OCI-LY1 (cell line): ENCODE data around the gene PLA2G2E.

ENCODE experiments used
- H2AFZ ChIP-seq: fragments of 200-600 bp; sonication (generic), shearing (Covaris generic); 2 replicates; pipeline ENCODE4 v1.6.0; 2014; ENCODE audit warnings: antibody characterized with exemption, mild to moderate bottlenecking, low read length
- H3F3A ChIP-seq: fragments of 200-600 bp; sonication (generic), shearing (Covaris generic); 2 replicates; pipeline ENCODE4 v1.6.0; 2014; ENCODE audit warnings: mild to moderate bottlenecking, antibody characterized with exemption, low read length, moderate library complexity; ENCODE audit not compliant: insufficient read depth
- H3K27ac ChIP-seq: fragments of 200-600 bp; sonication (generic); 2 replicates; pipeline ENCODE4 v1.5.1; 2014; ENCODE audit warnings: low read length, mixed run types, mild to moderate bottlenecking, low read depth; ENCODE audit not compliant: poor library complexity, severe bottlenecking
- H3K27me3 ChIP-seq: fragments of 200-600 bp; sonication (generic); 2 replicates; pipeline ENCODE4 v1.6.0; 2014; ENCODE audit warnings: antibody characterized with exemption, mild to moderate bottlenecking, low read length, moderate library complexity; ENCODE audit not compliant: insufficient read depth
- H3K36me3 ChIP-seq: fragments of 200-600 bp; sonication (generic); 2 replicates; pipeline ENCODE4 v1.6.1; 2014; ENCODE audit warnings: mild to moderate bottlenecking, antibody characterized with exemption, low read length, moderate library complexity, mixed read lengths; ENCODE audit not compliant: insufficient read depth
- H3K4me1 ChIP-seq: fragments of 200-600 bp; sonication (generic); 2 replicates; pipeline ENCODE4 v1.5.1; 2014; ENCODE audit warnings: mild to moderate bottlenecking, low read length, moderate library complexity; ENCODE audit not compliant: insufficient read depth, severe bottlenecking
- H3K4me2 ChIP-seq: fragments of 200-600 bp; sonication (generic), shearing (Covaris generic); 2 replicates; pipeline ENCODE4 v1.6.1; 2014; ENCODE audit warnings: low read length
- H3K4me3 ChIP-seq: fragments of 200-600 bp; sonication (generic); 2 replicates; pipeline ENCODE4 v1.5.1; 2014; ENCODE audit warnings: low read length, low read depth, mild to moderate bottlenecking, mixed read lengths; ENCODE audit not compliant: poor library complexity, severe bottlenecking
- H3K79me2 ChIP-seq: fragments of 200-600 bp; shearing (Covaris generic); 2 replicates; pipeline ENCODE4 v1.6.1; 2016; ENCODE audit warnings: mixed run types, low read length, mixed read lengths; ENCODE audit not compliant: insufficient read depth
- H3K9ac ChIP-seq: fragments of 200-600 bp; sonication (generic), shearing (Covaris generic); 2 replicates; pipeline ENCODE4 v1.6.1; 2014; ENCODE audit warnings: mild to moderate bottlenecking, low read length, mixed read lengths
- H3K9me2 ChIP-seq: fragments of 200-600 bp; sonication (generic), shearing (Covaris generic); 2 replicates; pipeline ENCODE4 v1.6.1; 2014; ENCODE audit warnings: low read depth, mild to moderate bottlenecking, low read length, mixed read lengths
- H3K9me3 ChIP-seq: fragments of 200-600 bp; shearing (Covaris generic); 2 replicates; pipeline ENCODE4 v1.6.1; 2014; ENCODE audit warnings: low read length, mixed read lengths
- H4K20me1 ChIP-seq: fragments of 200-600 bp; sonication (generic), shearing (Covaris generic); 2 replicates; pipeline ENCODE4 v1.6.0; 2016; ENCODE audit warnings: mild to moderate bottlenecking, low read length; ENCODE audit not compliant: insufficient read depth
- EZH2 ChIP-seq: fragments of 200-600 bp; sonication (generic), shearing (Covaris generic); IDR thresholded peaks from 2 replicates; pipeline ENCODE4 v1.8.0; 2017; ENCODE audit warnings: borderline replicate concordance, mixed run types, mild to moderate bottlenecking, antibody characterized with exemption, low read length, moderate library complexity, mixed read lengths
- TF ChIP-seq, protein P1 (sequence below): fragments of 200-600 bp; sonication (generic), shearing (Covaris generic); IDR thresholded peaks from 2 replicates; pipeline ENCODE4 v1.5.1; 2017; ENCODE audit warnings: mild to moderate bottlenecking, antibody characterized with exemption, low read length, moderate library complexity, mixed read lengths

Gene PLA2G2E

DNA sequence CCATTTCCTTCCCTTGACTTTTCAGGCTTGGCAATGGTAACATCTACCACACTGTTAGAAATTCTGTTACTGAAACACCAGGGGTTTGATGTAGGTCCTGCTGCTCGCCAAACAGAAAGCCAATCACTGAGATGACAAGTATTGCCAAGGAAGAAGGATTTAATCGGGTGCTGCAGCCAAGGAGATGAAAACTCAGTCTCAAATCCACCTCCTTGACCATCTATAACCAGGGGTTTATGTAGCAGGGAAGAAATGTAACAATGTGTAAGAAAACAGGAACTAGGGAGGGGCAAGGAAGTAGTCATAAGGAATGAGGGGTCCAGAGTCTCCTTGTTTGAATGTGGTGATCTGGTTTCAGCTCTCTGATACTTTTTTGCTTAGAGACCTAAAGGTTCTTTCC, 30.6 kb upstream of the PLA2G2E start:
- Histone ChIP-seq H3K79me2 (no peaks in the 10 kb centered on the region), H2AFZ (no peak overlapping the region), H3K9ac (no peak overlapping the region), H3K4me3 (no peak overlapping the region), H4K20me1 (no peaks in the 10 kb centered on the region), H3K9me3 (0 out of 2 replicates have a peak, but pooled peaks cover 3% of the 10 kb centered on the region), H3K27ac (no peak overlapping the region), H3K4me2 (no peak overlapping the region), H3K9me2 (no peaks in the 10 kb centered on the region), H3K27me3 (no peaks in the 10 kb centered on the region; the same call in 1 of the 2 replicates), H3F3A (no peaks in the 10 kb centered on the region), H3K4me1 (no peaks in the 10 kb centered on the region), H3K36me3 (no peaks in the 10 kb centered on the region; the same call in 1 of the 2 replicates)
- TF ChIP-seq, protein P1, sequence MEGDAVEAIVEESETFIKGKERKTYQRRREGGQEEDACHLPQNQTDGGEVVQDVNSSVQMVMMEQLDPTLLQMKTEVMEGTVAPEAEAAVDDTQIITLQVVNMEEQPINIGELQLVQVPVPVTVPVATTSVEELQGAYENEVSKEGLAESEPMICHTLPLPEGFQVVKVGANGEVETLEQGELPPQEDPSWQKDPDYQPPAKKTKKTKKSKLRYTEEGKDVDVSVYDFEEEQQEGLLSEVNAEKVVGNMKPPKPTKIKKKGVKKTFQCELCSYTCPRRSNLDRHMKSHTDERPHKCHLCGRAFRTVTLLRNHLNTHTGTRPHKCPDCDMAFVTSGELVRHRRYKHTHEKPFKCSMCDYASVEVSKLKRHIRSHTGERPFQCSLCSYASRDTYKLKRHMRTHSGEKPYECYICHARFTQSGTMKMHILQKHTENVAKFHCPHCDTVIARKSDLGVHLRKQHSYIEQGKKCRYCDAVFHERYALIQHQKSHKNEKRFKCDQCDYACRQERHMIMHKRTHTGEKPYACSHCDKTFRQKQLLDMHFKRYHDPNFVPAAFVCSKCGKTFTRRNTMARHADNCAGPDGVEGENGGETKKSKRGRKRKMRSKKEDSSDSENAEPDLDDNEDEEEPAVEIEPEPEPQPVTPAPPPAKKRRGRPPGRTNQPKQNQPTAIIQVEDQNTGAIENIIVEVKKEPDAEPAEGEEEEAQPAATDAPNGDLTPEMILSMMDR: no peak
- TF ChIP-seq EZH2: no peak

DNA sequence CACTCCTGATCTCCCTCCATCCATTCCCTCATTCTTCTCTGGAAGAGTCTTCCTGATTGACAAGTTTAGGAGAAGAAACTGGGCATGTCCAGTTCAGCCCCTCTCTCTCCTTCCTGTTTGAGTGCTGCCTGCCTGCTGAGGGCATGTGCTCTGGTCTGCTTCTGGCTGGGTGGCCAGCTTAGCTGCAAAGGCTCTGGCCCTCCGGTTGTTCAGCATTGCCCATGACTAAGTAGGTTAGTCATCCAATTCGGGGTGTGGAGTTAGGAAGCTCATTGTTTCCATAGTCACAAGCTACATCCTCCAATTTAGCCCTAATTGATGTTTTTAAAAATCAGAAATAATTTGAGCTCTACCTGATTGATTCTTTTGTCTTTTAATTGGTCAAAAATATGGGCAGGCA, 25.6 kb upstream of the PLA2G2E start:
- H3K27ac ChIP-seq: no peak overlapping the region
- H3F3A ChIP-seq: no peaks in the 10 kb centered on the region
- no peak overlapping the region for H3K9ac ChIP-seq
- H4K20me1 ChIP-seq: no peaks in the 10 kb centered on the region
- H3K79me2 ChIP-seq: no peaks in the 10 kb centered on the region
- H3K9me2 ChIP-seq: no peaks in the 10 kb centered on the region
- H3K27me3 ChIP-seq: no peaks in the 10 kb centered on the region; the same call in 1 of the 2 replicates
- no peaks in the 10 kb centered on the region; the same call in 1 of the 2 replicates for H3K36me3 ChIP-seq
- H3K9me3 ChIP-seq: 0 out of 2 replicates have a peak, but pooled peaks cover 2% of the 10 kb centered on the region
- no peak for TF ChIP-seq EZH2
- no peak overlapping the region for H2AFZ ChIP-seq
- H3K4me2 ChIP-seq: no peak overlapping the region
- no peaks in the 10 kb centered on the region for H3K4me1 ChIP-seq
- no peak overlapping the region for H3K4me3 ChIP-seq

DNA sequence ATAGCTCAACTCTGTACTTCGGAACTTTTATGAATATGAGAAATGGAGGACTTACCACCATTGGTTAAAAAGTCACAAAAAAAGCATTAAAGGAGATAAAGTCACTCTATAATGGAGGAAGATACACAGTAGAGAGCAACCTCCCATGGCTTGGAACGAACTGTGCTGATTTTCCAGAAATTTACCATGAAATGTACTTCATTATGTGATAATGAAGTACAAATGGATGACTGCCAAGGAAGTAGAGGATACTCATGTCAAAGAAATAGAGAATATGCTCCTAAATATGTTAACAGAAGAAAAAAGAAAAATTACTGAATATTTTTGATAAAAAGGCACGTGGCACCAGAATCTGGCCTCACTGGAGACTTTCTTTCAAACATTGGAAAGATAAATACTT, 23.6 kb upstream of the PLA2G2E start:
- Histone ChIP-seq H3K36me3 (no peaks in the 10 kb centered on the region), H3K27me3 (no peaks in the 10 kb centered on the region)

More for the DNA sequence above, 23.6 kb upstream of the PLA2G2E start:
- Histone ChIP-seq H3K4me1 (no peaks in the 10 kb centered on the region), H3K4me2 (no peak overlapping the region), H3K27ac (no peak overlapping the region), H2AFZ (no peak overlapping the region), H3K79me2 (no peaks in the 10 kb centered on the region), H3K9me3 (no peaks in the 10 kb centered on the region), H3K9me2 (no peaks in the 10 kb centered on the region), H3K4me3 (no peak overlapping the region), H3K9ac (no peak overlapping the region), H3F3A (no peaks in the 10 kb centered on the region), H4K20me1 (no peaks in the 10 kb centered on the region)
- TF ChIP-seq, protein P1: no peak
- no peak for TF ChIP-seq EZH2
